ENCODE results near the gene ZC3HAV1L.

- TF ChIP-seq CTCF (conservative IDR thresholded peaks at IDR 0.05) = no peak
- TF ChIP-seq EZH2 (IDR thresholded peaks at IDR 0.05; ENCODE audit: low read depth) = no peak
Measured at GRCh38 chr7:139058943-139059342, 23.1 kb upstream of the ZC3HAV1L start.
